Upper lobe of left lung (tissue), 6 donors: ENCODE results near the gene COL18A1. TPM values are rescaled to one million over a fixed set of nuclear protein-coding genes. Genes with fewer than 3 reads are reported as not detected.
A peak's percentile ranks its signal among the peaks of the same experiment; 100 is the strongest.

Source experiments
- ATAC-seq, 2 donors: fragments of 200-7000 bp; cut with Tn5 transposase; one replicate each; pipeline ENCODE4 v1.9.1; 2022; ENCODE audit warnings: mild to moderate bottlenecking in 2 of 2, moderate library complexity in 2 of 2; ENCODE audit not compliant: low FRiP score in 2 of 2
- DNase-seq, 2 donors: peaks; one replicate each; pipeline ENCODE4 v3.0.0-alpha.2; 2019 to 2020
- H3K27ac ChIP-seq, 4 donors: fragments of 200-600 bp; sonication (generic); one replicate each; pipeline ENCODE4 v1.5.1; 2016 to 2019
- H3K27me3 ChIP-seq, 4 donors: fragments of 200-600 bp; sonication (generic); one replicate each; pipeline ENCODE4 v1.5.1; 2017 to 2019
- H3K36me3 ChIP-seq, 4 donors: fragments of 200-600 bp; sonication (generic); one replicate each; pipeline ENCODE4 v1.5.1; 2016 to 2019
- H3K4me1 ChIP-seq, 4 donors: fragments of 200-600 bp; sonication (generic); one replicate each; pipeline ENCODE4 v1.5.1; 2018 to 2019
- H3K4me3 ChIP-seq, 4 donors: fragments of 200-600 bp; sonication (generic); one replicate each; pipeline ENCODE4 v1.5.1; 2017 to 2019; ENCODE audit warnings: mild to moderate bottlenecking in 2 of 4, moderate library complexity in 1 of 4
- H3K9me3 ChIP-seq, 4 donors: fragments of 200-600 bp; sonication (generic); one replicate each; pipeline ENCODE4 v1.5.1; 2018 to 2019
- CTCF ChIP-seq, 6 experiments: fragments of 450-650 bp in 4 of 6; fragments of 200-600 bp in 2 of 6; sonication (generic) in 2 of 6; IDR thresholded peaks; one replicate each; pipeline ENCODE4 v1.5.1; 2016 to 2019; ENCODE audit warnings: antibody characterized with exemption in 6 of 6
- EP300 ChIP-seq, 4 donors: sonication (generic); formaldehyde crosslinking; IDR thresholded peaks; one replicate each; pipeline ENCODE4 v1.5.1; 2017; ENCODE audit warnings: antibody characterized with exemption in 4 of 4, control low read depth in 2 of 4
- POLR2A ChIP-seq, 4 donors: fragments of 450-650 bp; IDR thresholded peaks; one replicate each; pipeline ENCODE4 v1.5.1; 2016 to 2017; ENCODE audit warnings: antibody characterized with exemption in 4 of 4, mild to moderate bottlenecking in 2 of 4
- POLR2AphosphoS5 ChIP-seq, 2 donors: sonication (generic); formaldehyde crosslinking; IDR thresholded peaks; one replicate each; pipeline ENCODE4 v1.5.1; 2017; ENCODE audit warnings: antibody characterized with exemption in 2 of 2
- WGBS, 2 donors: methylation state at CpG; one replicate each; pipeline ENCODE4 v1.1.5; 2017 to 2018; 5-methylcytosine and 5-hydroxymethylcytosine counted together
- total RNA-seq, 6 donors: library from RNA; depleted of rRNA in 4 of 6; stranded (reverse); fragments of >200 nt in 4 of 6; gene quantifications; one replicate each; pipeline versions ENCODE4 v1.1.0 to v1.2.1, GENCODE V29; 2016 to 2021
- donor health status: DM: no; HTN: no; CAD: no; lungs with moderate emphysema.
- donor health status: DM: no; HTN: yes; CAD: no; lungs with severe emphysema.

The COL18A1 gene
- total RNA-seq, 6 donors from 2014 or later: 34.5 to 138 (median 70.5) TPM

- peak overlapping the region in 1 of 4 donors; percentile 82 for H3K27ac ChIP-seq
- H3K4me1 ChIP-seq: peaks cover 0 to 18% (median 12%) of the 10 kb centered on the region in 4 donors
- peak in 1 of 2 donors; percentile 48 for DNase-seq
- TF ChIP-seq CTCF (IDR thresholded peaks at IDR 0.05) (no peak), POLR2A (IDR thresholded peaks at IDR 0.05) (no peak), EP300 (IDR thresholded peaks at IDR 0.05) (no peak), POLR2AphosphoS5 (IDR thresholded peaks at IDR 0.05) (no peak)
- no peak overlapping the region for H3K4me3 ChIP-seq
- peaks cover 4 to 31% (median 22%) of the 10 kb centered on the region in 4 donors for H3K9me3 ChIP-seq
- no peaks in the 10 kb centered on the region for H3K27me3 ChIP-seq
- H3K36me3 ChIP-seq: peaks cover 0 to 23% (median 14%) of the 10 kb centered on the region in 4 donors
- 80 to 93% methylated on average over 5 to 14 of the region's 14 CpGs for WGBS, 2 donors
- no peak for ATAC-seq
These were observed 111.7 kb downstream of the COL18A1 start for GRCh38 chr21:45516671-45517151.

GRCh38 chr21:45517249-45518065, 112.5 kb downstream of the COL18A1 start:
- ATAC-seq (no peak), DNase-seq (peak in 1 of 2 donors; percentile 55)
- peak overlapping the region; percentile 36 to 82 (median 57) for H3K27ac ChIP-seq
- H3K4me1 ChIP-seq: peaks cover 0 to 18% (median 12%) of the 10 kb centered on the region in 4 donors
- TF ChIP-seq POLR2A (IDR thresholded peaks at IDR 0.05) (no peak), CTCF (IDR thresholded peaks at IDR 0.05) (no peak), EP300 (IDR thresholded peaks at IDR 0.05) (no peak), POLR2AphosphoS5 (IDR thresholded peaks at IDR 0.05) (no peak)
- WGBS, 2 donors: 76 to 87% methylated on average over 6 to 15 of the region's 15 CpGs
- H3K4me3 ChIP-seq: no peak overlapping the region
- peaks cover 0 to 18% (median 8%) of the 10 kb centered on the region in 4 donors for H3K36me3 ChIP-seq
- no peaks in the 10 kb centered on the region for H3K27me3 ChIP-seq
- peaks cover 4 to 31% (median 22%) of the 10 kb centered on the region in 4 donors for H3K9me3 ChIP-seq

GRCh38 chr21:45518742-45519141, 113.8 kb downstream of the COL18A1 start:
- peaks cover 4 to 31% (median 22%) of the 10 kb centered on the region in 4 donors for H3K9me3 ChIP-seq
- no peaks in the 10 kb centered on the region for H3K27me3 ChIP-seq
- peaks cover 0 to 8% (median 6%) of the 10 kb centered on the region in 4 donors for H3K4me1 ChIP-seq
- H3K27ac ChIP-seq: peak overlapping the region in 3 of 4 donors; percentile 36 to 82 (median 53)
- ATAC-seq (no peak), DNase-seq (no peak)
- TF ChIP-seq POLR2AphosphoS5 (IDR thresholded peaks at IDR 0.05) (no peak), CTCF (IDR thresholded peaks at IDR 0.05) (no peak), EP300 (IDR thresholded peaks at IDR 0.05) (no peak), POLR2A (IDR thresholded peaks at IDR 0.05) (no peak)
- 86 to 87% methylated on average over 2 of the region's 2 CpGs for WGBS, 2 donors
- H3K4me3 ChIP-seq: no peak overlapping the region
- H3K36me3 ChIP-seq: peaks cover 0 to 16% (median 9%) of the 10 kb centered on the region in 4 donors

- H3K36me3 ChIP-seq: peaks cover 0 to 17% (median 9%) of the 10 kb centered on the region in 4 donors
- H3K4me3 ChIP-seq: no peak overlapping the region
- H3K27me3 ChIP-seq: no peaks in the 10 kb centered on the region
- peak overlapping the region in 2 of 4 donors; percentile 53 to 82 for H3K27ac ChIP-seq
- WGBS, 2 donors: 91 to 93% methylated on average over 4 of the region's 4 CpGs
- ATAC-seq (no peak), DNase-seq (no peak)
- H3K4me1 ChIP-seq: peaks cover 0 to 4% (median 1%) of the 10 kb centered on the region in 4 donors
- no peak for TF ChIP-seq EP300 (IDR thresholded peaks at IDR 0.05)
- peaks cover 4 to 31% (median 22%) of the 10 kb centered on the region in 4 donors for H3K9me3 ChIP-seq
These were observed 114.2 kb downstream of the COL18A1 start for GRCh38 chr21:45519182-45519581.

GRCh38 chr21:45521241-45521640, 116.3 kb downstream of the COL18A1 start:
- H3K27me3 ChIP-seq: no peaks in the 10 kb centered on the region
- WGBS, 2 donors: 96 to 99% methylated on average over 2 of the region's 2 CpGs
- ATAC-seq: no peak
- peaks cover 0 to 8% (median 4%) of the 10 kb centered on the region in 4 donors for H3K36me3 ChIP-seq
- DNase-seq: no peak
- H3K9me3 ChIP-seq: peaks cover 4 to 31% (median 22%) of the 10 kb centered on the region in 4 donors
- TF ChIP-seq POLR2AphosphoS5 (IDR thresholded peaks at IDR 0.05) (no peak), CTCF (IDR thresholded peaks at IDR 0.05) (no peak), EP300 (IDR thresholded peaks at IDR 0.05) (no peak), POLR2A (IDR thresholded peaks at IDR 0.05) (no peak)
- no peak overlapping the region for H3K4me3 ChIP-seq
- peaks cover 0 to 9% (median 2%) of the 10 kb centered on the region in 4 donors for H3K4me1 ChIP-seq
- H3K27ac ChIP-seq: no peak overlapping the region
